ENCODE data around the gene TRAF3IP1.
"Not testable (repeated sequence)": the region's sequence is repeated elsewhere in the genome, so short reads cannot be mapped to it uniquely, and the experiment has no call there.

Gene TRAF3IP1

GRCh38 chr2:238320246-238320647 lies at the start of gene TRAF3IP1:
Gene TRAF3IP1 (plus strand): TSS chr2:238320518. CDS start chr2:238320663, 145 bp downstream.
- TF ChIP-seq Cebpa-rat (IDR thresholded peaks at IDR 0.05), result no peak
- peak within 1 kb of the TSS; percentile 93 for H3K4me2 ChIP-seq
- H3K27ac ChIP-seq, result 0 out of 2 replicates have a peak within 1 kb of the TSS, but pooled peaks have one; percentile 3
- peaks cover 16% of the 10 kb centered on the region for H3K4me1 ChIP-seq
- H3K9ac ChIP-seq, result peak within 1 kb of the TSS; percentile 81
- H3K36me3 ChIP-seq, result peaks cover 11% of the 10 kb centered on the region
- no peaks in the 10 kb centered on the region for H3K9me3 ChIP-seq
- peak within 1 kb of the TSS; percentile 92 for H3K4me3 ChIP-seq
- no peaks in the 10 kb centered on the region for H3K27me3 ChIP-seq
- H4K20me1 ChIP-seq, result peaks cover 13% of the 10 kb centered on the region; the same call in 1 of the 2 replicates

GRCh38 chr2:238270606-238271005 lies 49.7 kb upstream of the TRAF3IP1 start:
- no peak overlapping the region for H3K9ac ChIP-seq
- no peaks in the 10 kb centered on the region for H3K9me3 ChIP-seq
- H3K27me3 ChIP-seq, result no peaks in the 10 kb centered on the region
- no peak for TF ChIP-seq Cebpa-rat (IDR thresholded peaks at IDR 0.05)
- H3K4me3 ChIP-seq, result no peak overlapping the region
- H3K27ac ChIP-seq, result no peak overlapping the region
- H3K4me2 ChIP-seq, result no peak overlapping the region
- H4K20me1 ChIP-seq, result peaks cover 45% of the 10 kb centered on the region
- H3K4me1 ChIP-seq, result no peaks in the 10 kb centered on the region
- H3K36me3 ChIP-seq, result peaks cover 99% of the 10 kb centered on the region

- no peaks in the 10 kb centered on the region for H3K9me3 ChIP-seq
- H3K4me2 ChIP-seq, result no peak overlapping the region
- H3K36me3 ChIP-seq, result peaks cover 99% of the 10 kb centered on the region
- H3K27me3 ChIP-seq, result no peaks in the 10 kb centered on the region
- H4K20me1 ChIP-seq, result peaks cover 45% of the 10 kb centered on the region
- H3K4me3 ChIP-seq, result no peak overlapping the region
- H3K27ac ChIP-seq, result no peak overlapping the region
- H3K9ac ChIP-seq, result no peak overlapping the region
- TF ChIP-seq Cebpa-rat (IDR thresholded peaks at IDR 0.05), result no peak
- H3K4me1 ChIP-seq, result no peaks in the 10 kb centered on the region
Measured at GRCh38 chr2:238271061-238271554, 49.2 kb upstream of the TRAF3IP1 start.

DNA sequence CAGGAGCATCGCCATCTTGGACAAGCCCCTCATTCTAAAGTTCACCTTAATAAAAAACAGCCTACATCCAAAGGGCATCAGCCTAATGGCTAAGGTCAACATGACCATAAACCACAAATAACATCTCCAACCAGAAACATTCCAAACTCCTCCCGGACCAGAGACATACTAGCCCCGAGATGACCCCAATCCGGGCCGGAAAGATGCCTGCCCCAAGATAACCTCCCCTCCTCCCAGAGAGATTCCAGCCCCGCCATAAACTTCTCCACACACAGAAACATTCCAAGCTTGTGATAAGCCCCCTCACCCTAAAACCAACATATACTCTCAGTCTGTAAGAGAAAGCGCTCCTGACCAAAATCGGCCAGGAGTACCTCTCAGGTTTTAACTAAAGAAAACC lies 48.6 kb upstream of the TRAF3IP1 start:
- peaks cover 99% of the 10 kb centered on the region for H3K36me3 ChIP-seq
- H3K27ac ChIP-seq, H3K27me3 ChIP-seq, H3K4me3 ChIP-seq, H3K9me3 ChIP-seq, H3K4me1 ChIP-seq, H3K4me2 ChIP-seq, H3K9ac ChIP-seq: not testable (repeated sequence)
- peaks cover 50% of the 10 kb centered on the region for H4K20me1 ChIP-seq

DNA sequence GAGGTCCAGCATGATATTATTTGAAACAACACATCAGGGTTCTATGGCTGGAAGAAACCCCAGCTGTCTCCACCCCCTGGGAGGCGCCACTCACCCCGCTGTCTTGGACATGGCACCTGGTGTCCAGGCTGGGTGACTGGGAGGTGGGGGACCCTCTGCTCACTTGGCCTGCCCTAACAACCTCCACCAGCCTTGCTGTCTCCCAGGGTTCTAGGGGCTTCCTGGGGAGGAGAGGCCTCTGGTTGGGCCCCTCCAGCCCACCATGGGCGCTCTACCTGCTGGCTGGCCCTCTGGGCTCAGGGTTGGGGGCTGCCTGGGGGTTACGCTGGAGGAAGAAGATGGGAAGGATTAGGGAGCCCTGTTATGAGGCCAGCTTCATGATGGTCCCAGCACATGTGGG lies 48.2 kb upstream of the TRAF3IP1 start:
- H4K20me1 ChIP-seq, result peaks cover 54% of the 10 kb centered on the region
- H3K9ac ChIP-seq, result no peak overlapping the region
- no peaks in the 10 kb centered on the region for H3K27me3 ChIP-seq
- H3K36me3 ChIP-seq, result peaks cover 99% of the 10 kb centered on the region
- no peak for TF ChIP-seq Cebpa-rat (IDR thresholded peaks at IDR 0.05)
- no peaks in the 10 kb centered on the region for H3K9me3 ChIP-seq
- H3K4me1 ChIP-seq, result no peaks in the 10 kb centered on the region
- H3K27ac ChIP-seq, result no peak overlapping the region
- H3K4me2 ChIP-seq, result no peak overlapping the region
- no peak overlapping the region for H3K4me3 ChIP-seq

- H3K9me3 ChIP-seq, H3K27ac ChIP-seq, H3K27me3 ChIP-seq, H3K4me1 ChIP-seq, H3K4me2 ChIP-seq, H3K9ac ChIP-seq, H3K4me3 ChIP-seq: not testable (repeated sequence)
- peaks cover 99% of the 10 kb centered on the region for H3K36me3 ChIP-seq
- peaks cover 66% of the 10 kb centered on the region for H4K20me1 ChIP-seq
Measured at GRCh38 chr2:238273433-238273832, 46.9 kb upstream of the TRAF3IP1 start.

GRCh38 chr2:238274152-238274865 lies 46.0 kb upstream of the TRAF3IP1 start:
- H3K36me3 ChIP-seq, result peaks cover 94% of the 10 kb centered on the region
- H3K27ac ChIP-seq, result no peak overlapping the region
- H3K27me3 ChIP-seq, result no peaks in the 10 kb centered on the region
- no peak overlapping the region for H3K4me2 ChIP-seq
- peaks cover 2% of the 10 kb centered on the region for H3K9me3 ChIP-seq
- H3K4me3 ChIP-seq, result no peak overlapping the region
- no peak overlapping the region for H3K9ac ChIP-seq
- H3K4me1 ChIP-seq, result peaks cover 12% of the 10 kb centered on the region
- TF ChIP-seq Cebpa-rat (IDR thresholded peaks at IDR 0.05), result no peak
- peaks cover 67% of the 10 kb centered on the region for H4K20me1 ChIP-seq

DNA sequence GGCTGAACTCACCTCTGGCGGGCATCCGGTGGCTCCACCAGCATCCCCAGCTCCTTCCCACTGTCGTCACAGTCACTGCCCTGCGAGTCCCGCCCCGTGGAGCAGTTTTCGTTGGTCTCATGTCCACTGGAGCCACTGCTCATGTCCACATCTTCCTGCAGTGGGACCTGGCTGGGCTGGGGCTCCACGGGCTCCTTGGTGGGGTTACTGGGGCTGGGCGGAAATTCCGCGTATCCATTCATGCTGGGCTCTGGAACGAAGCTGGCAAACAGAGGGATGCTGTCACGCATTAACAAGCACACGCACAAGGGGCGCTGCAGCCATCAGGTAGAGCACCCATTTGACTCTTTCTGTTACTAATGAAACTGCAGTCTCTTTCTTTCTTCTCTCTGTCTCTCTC lies 42.6 kb upstream of the TRAF3IP1 start:
- peaks cover 67% of the 10 kb centered on the region for H4K20me1 ChIP-seq
- peaks cover 46% of the 10 kb centered on the region for H3K4me1 ChIP-seq
- H3K9ac ChIP-seq, result no peak overlapping the region
- no peak for TF ChIP-seq Cebpa-rat (IDR thresholded peaks at IDR 0.05)
- 0 out of 2 replicates have a peak overlapping the region, but pooled peaks have one; percentile 40 for H3K27ac ChIP-seq
- H3K4me2 ChIP-seq, result no peak overlapping the region
- peaks cover 62% of the 10 kb centered on the region for H3K36me3 ChIP-seq
- H3K9me3 ChIP-seq, result peaks cover 16% of the 10 kb centered on the region
- H3K27me3 ChIP-seq, result no peaks in the 10 kb centered on the region
- no peak overlapping the region for H3K4me3 ChIP-seq

GRCh38 chr2:238278626-238279323 lies 41.5 kb upstream of the TRAF3IP1 start:
- no peak overlapping the region for H3K9ac ChIP-seq
- peaks cover 52% of the 10 kb centered on the region for H3K36me3 ChIP-seq
- TF ChIP-seq Cebpa-rat (IDR thresholded peaks at IDR 0.05), result no peak
- H3K4me3 ChIP-seq, result no peak overlapping the region
- H4K20me1 ChIP-seq, result peaks cover 77% of the 10 kb centered on the region
- H3K9me3 ChIP-seq, result peaks cover 16% of the 10 kb centered on the region
- peaks cover 57% of the 10 kb centered on the region for H3K4me1 ChIP-seq
- H3K27me3 ChIP-seq, result no peaks in the 10 kb centered on the region
- H3K27ac ChIP-seq, result peak overlapping the region; percentile 40; the same call in 1 of the 2 replicates
- peak overlapping the region; percentile 64 for H3K4me2 ChIP-seq

DNA sequence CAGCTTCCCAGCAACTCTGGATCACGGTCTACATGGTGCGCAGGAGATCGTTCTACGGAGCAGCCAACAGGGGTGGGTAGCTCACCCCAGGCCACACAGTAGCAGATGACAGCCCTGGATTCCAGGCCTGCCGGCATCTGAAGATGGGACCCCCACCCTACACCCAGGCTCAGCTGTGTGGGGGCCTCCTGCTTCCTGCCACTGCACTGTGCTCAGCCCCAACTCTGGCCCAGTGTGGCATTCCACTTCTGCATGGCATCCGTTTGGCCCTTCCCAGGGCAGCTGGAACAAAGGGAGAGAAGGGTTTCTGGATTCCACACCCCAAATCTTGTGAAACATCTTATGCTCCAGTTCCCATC lies 41.0 kb upstream of the TRAF3IP1 start:
- peaks cover 78% of the 10 kb centered on the region for H4K20me1 ChIP-seq
- no peak overlapping the region for H3K27ac ChIP-seq
- no peak overlapping the region for H3K4me3 ChIP-seq
- peaks cover 62% of the 10 kb centered on the region for H3K4me1 ChIP-seq
- TF ChIP-seq Cebpa-rat (IDR thresholded peaks at IDR 0.05), result no peak
- peak overlapping the region; percentile 64 for H3K4me2 ChIP-seq
- peaks cover 16% of the 10 kb centered on the region for H3K9me3 ChIP-seq
- peaks cover 46% of the 10 kb centered on the region for H3K36me3 ChIP-seq
- H3K9ac ChIP-seq, result no peak overlapping the region
- no peaks in the 10 kb centered on the region for H3K27me3 ChIP-seq

Measured in BLaER1 (cell line).